Neural cell (in vitro differentiated cells): ENCODE results near the gene KLHL22. TPM values are rescaled to one million over a fixed set of nuclear protein-coding genes. Genes with fewer than 3 reads are reported as not detected.

Experiments used
- H2AFZ ChIP-seq: fragments of 200-600, 300-800 bp; sonication (generic), shearing (Covaris generic); 2 replicates; pipeline ENCODE4 v1.6.0; 2014; ENCODE audit warnings: low read depth, mild to moderate bottlenecking, antibody characterized with exemption, low read length, moderate library complexity
- H3F3A ChIP-seq: fragments of 200-600 bp; shearing (Covaris generic); 2 replicates; pipeline ENCODE4 v1.6.1; 2016; ENCODE audit warnings: mild to moderate bottlenecking, moderate library complexity, mixed read lengths, antibody characterized with exemption, low read length; ENCODE audit not compliant: insufficient read depth, poor library complexity, severe bottlenecking
- H3K27ac ChIP-seq: fragments of 200-600, 300-800 bp; sonication (generic), shearing (Covaris generic); 2 replicates; pipeline ENCODE4 v1.5.1; 2014; ENCODE audit warnings: mild to moderate bottlenecking, low read length, moderate library complexity
- H3K27me3 ChIP-seq: fragments of 300-800, 200-600 bp; sonication (generic), shearing (Covaris generic); 2 replicates; pipeline ENCODE4 v1.6.0; 2014; ENCODE audit warnings: mild to moderate bottlenecking, low read depth, low read length, moderate library complexity; ENCODE audit not compliant: insufficient read depth
- H3K36me3 ChIP-seq: fragments of 300-800, 200-600 bp; sonication (generic), shearing (Covaris generic); 2 replicates; pipeline ENCODE4 v1.5.1; 2014; ENCODE audit warnings: mild to moderate bottlenecking, antibody characterized with exemption, low read length, moderate library complexity; ENCODE audit not compliant: insufficient read depth
- H3K4me2 ChIP-seq: fragments of 300-800, 200-600 bp; sonication (generic), shearing (Covaris generic); 2 replicates; pipeline ENCODE4 v1.6.0; 2014; ENCODE audit warnings: mild to moderate bottlenecking, low read length
- H3K4me3 ChIP-seq: fragments of 300-800, 200-600 bp; sonication (generic), shearing (Covaris generic); 2 replicates; pipeline ENCODE4 v1.5.1; 2014; ENCODE audit warnings: mild to moderate bottlenecking, low read length, moderate library complexity
- H3K79me2 ChIP-seq: fragments of 200-600 bp; shearing (Covaris generic); replicated peaks from 2 replicates; pipeline ENCODE4 v1.6.0; 2014; ENCODE audit warnings: mild to moderate bottlenecking, low read length, moderate library complexity; ENCODE audit not compliant: insufficient read depth
- H3K9ac ChIP-seq: fragments of 300-800, 200-600 bp; sonication (generic), shearing (Covaris generic); 2 replicates; pipeline ENCODE4 v1.6.1; 2016; ENCODE audit warnings: mild to moderate bottlenecking, low read length, mixed read lengths
- H3K9me2 ChIP-seq: fragments of 200-600 bp; shearing (Covaris generic); 2 replicates; pipeline ENCODE4 v1.6.1; 2016; ENCODE audit warnings: mild to moderate bottlenecking, low read length, mixed read lengths; ENCODE audit not compliant: insufficient read depth
- H3K9me3 ChIP-seq: fragments of 200-600, 300-800 bp; sonication (generic), shearing (Covaris generic); 2 replicates; pipeline ENCODE4 v1.6.1; 2016; ENCODE audit warnings: mild to moderate bottlenecking, mixed run types, low read length, moderate library complexity, mixed read lengths
- H4K20me1 ChIP-seq: fragments of 200-600 bp; shearing (Covaris generic); 2 replicates; pipeline ENCODE4 v1.6.1; 2016; ENCODE audit warnings: mild to moderate bottlenecking, mixed run types; ENCODE audit not compliant: insufficient read depth
- CTCF ChIP-seq: fragments of 450-650 bp; IDR thresholded peaks from 2 replicates; pipeline ENCODE4 v1.5.1; 2014; ENCODE audit warnings: antibody characterized with exemption, mild to moderate bottlenecking, moderate library complexity; ENCODE audit not compliant: poor library complexity, severe bottlenecking
- EP300 ChIP-seq: fragments of 450-650 bp; conservative IDR thresholded peaks from 2 replicates; pipeline ENCODE4 v1.6.1; 2014; ENCODE audit warnings: antibody characterized with exemption, mild to moderate bottlenecking, moderate library complexity; ENCODE audit not compliant: poor library complexity, severe bottlenecking
- EZH2 ChIP-seq: fragments of 200-600, 300-800 bp; shearing (Covaris generic), sonication (generic); IDR thresholded peaks from 2 replicates; pipeline ENCODE4 v1.6.1; 2014; ENCODE audit warnings: antibody characterized with exemption, low read length, borderline replicate concordance, mild to moderate bottlenecking; ENCODE audit not compliant: insufficient read depth, poor library complexity, severe bottlenecking
- MXI1 ChIP-seq: fragments of 450-650 bp; conservative IDR thresholded peaks from 2 replicates; pipeline ENCODE4 v1.6.1; 2014; ENCODE audit warnings: antibody characterized with exemption, mild to moderate bottlenecking; ENCODE audit not compliant: poor library complexity, severe bottlenecking
- POLR2AphosphoS5 ChIP-seq: IDR thresholded peaks from 2 replicates; pipeline ENCODE4 v1.6.1; 2012
- RAD21 ChIP-seq: fragments of 450-650 bp; conservative IDR thresholded peaks from 2 replicates; pipeline ENCODE4 v1.6.1; 2014; ENCODE audit warnings: antibody characterized with exemption, mild to moderate bottlenecking, moderate library complexity
- REST ChIP-seq: IDR thresholded peaks from 2 replicates; pipeline ENCODE4 v1.6.1; 2012; ENCODE audit warnings: borderline replicate concordance
- SMC3 ChIP-seq: fragments of 450-650 bp; conservative IDR thresholded peaks from 2 replicates; pipeline ENCODE4 v1.6.1; 2014; ENCODE audit warnings: antibody characterized with exemption, mild to moderate bottlenecking, moderate library complexity; ENCODE audit not compliant: poor library complexity
- TAF1 ChIP-seq: IDR thresholded peaks from 2 replicates; pipeline ENCODE4 v1.6.1; 2012; ENCODE audit warnings: low read depth
- polyA plus RNA-seq: library from polyadenylated mRNA; depleted of rRNA; stranded (reverse); fragments of >200 nt; gene quantifications from 2 replicates; pipeline ENCODE4 v1.2.3, GENCODE V29; 2014

Gene KLHL22
- polyA plus RNA-seq, 1 donor from 2014 or later = 59.5 TPM

GRCh38 chr22:20414450-20414849 is 81.1 kb downstream of the KLHL22 start:
- Histone ChIP-seq H3K79me2 (no peaks in the 10 kb centered on the region), H2AFZ (no peak overlapping the region), H3K9me2 (no peaks in the 10 kb centered on the region), H3K4me2 (no peak overlapping the region), H3K4me3 (no peak overlapping the region), H3K27me3 (no peaks in the 10 kb centered on the region), H3K9ac (no peak overlapping the region), H4K20me1 (no peaks in the 10 kb centered on the region), H3K27ac (no peak overlapping the region), H3F3A (no peaks in the 10 kb centered on the region), H3K36me3 (no peaks in the 10 kb centered on the region), H3K9me3 (no peaks in the 10 kb centered on the region)
- no peak for TF ChIP-seq EZH2
- TF ChIP-seq CTCF = no peak
- no peak for TF ChIP-seq RAD21
- no peak for TF ChIP-seq TAF1
- TF ChIP-seq EP300 = no peak
- TF ChIP-seq SMC3 = no peak
- no peak for TF ChIP-seq REST

- Histone ChIP-seq H3F3A (no peaks in the 10 kb centered on the region), H4K20me1 (no peaks in the 10 kb centered on the region), H3K9me2 (no peaks in the 10 kb centered on the region), H3K4me2 (no peak overlapping the region), H3K79me2 (no peaks in the 10 kb centered on the region), H3K27ac (no peak overlapping the region), H2AFZ (no peak overlapping the region), H3K9me3 (no peaks in the 10 kb centered on the region), H3K9ac (no peak overlapping the region), H3K4me3 (no peak overlapping the region), H3K36me3 (no peaks in the 10 kb centered on the region), H3K27me3 (no peaks in the 10 kb centered on the region)
- TF ChIP-seq EP300 = no peak
- TF ChIP-seq RAD21 = no peak
- no peak for TF ChIP-seq SMC3
- TF ChIP-seq EZH2 = no peak
- no peak for TF ChIP-seq CTCF
- TF ChIP-seq REST = no peak
- no peak for TF ChIP-seq POLR2AphosphoS5
- TF ChIP-seq MXI1 = no peak
- TF ChIP-seq TAF1 = no peak
Observed at GRCh38 chr22:20414059-20414440, 81.5 kb downstream of the KLHL22 start.
